Sigmoid colon (tissue), 7 donors: Measurements from ENCODE around the gene CLDN16. TPM values are rescaled to one million over a fixed set of nuclear protein-coding genes. Genes with fewer than 3 reads are reported as not detected.

Source experiments
- DNase-seq: peaks from one replicate; pipeline ENCODE4 v3.0.0-alpha.2; 2019
- H3K27ac ChIP-seq, 4 donors: fragments of 200-600 bp; sonication (generic); one replicate each; pipeline ENCODE4 v1.5.1; 2016 to 2019; ENCODE audit warnings: mild to moderate bottlenecking in 1 of 4
- H3K27me3 ChIP-seq, 3 donors: fragments of 200-600 bp; sonication (generic); one replicate each; pipeline ENCODE4 v1.5.1; 2019; ENCODE audit warnings: mild to moderate bottlenecking in 1 of 3
- H3K36me3 ChIP-seq, 4 donors: fragments of 200-600 bp; sonication (generic); one replicate each; pipeline ENCODE4 v1.5.1; 2016 to 2019
- H3K4me1 ChIP-seq, 4 donors: fragments of 200-600 bp; sonication (generic); one replicate each; pipeline ENCODE4 v1.5.1; 2017 to 2019
- H3K4me3 ChIP-seq, 4 donors: fragments of 200-600 bp; sonication (generic); one replicate each; pipeline ENCODE4 v1.5.1; 2017 to 2019; ENCODE audit warnings: mild to moderate bottlenecking in 2 of 4, moderate library complexity in 1 of 4
- H3K9me3 ChIP-seq, 4 donors: fragments of 200-600 bp in 3 of 4; sonication (generic) in 3 of 4; one replicate each; pipeline versions ENCODE4 v1.5.1 to v1.6.1; 2013 to 2019
- EP300 ChIP-seq, 4 donors: sonication (generic); formaldehyde crosslinking; IDR thresholded peaks; one replicate each; pipeline ENCODE4 v1.6.1; 2017; ENCODE audit warnings: antibody characterized with exemption in 4 of 4
- POLR2A ChIP-seq, 2 donors: fragments of 450-650 bp; IDR thresholded peaks; one replicate each; pipeline ENCODE4 v1.6.1; 2016; ENCODE audit warnings: antibody characterized with exemption in 2 of 2, mild to moderate bottlenecking in 2 of 2, moderate library complexity in 2 of 2
- POLR2AphosphoS5 ChIP-seq, 4 donors: sonication (generic); formaldehyde crosslinking; IDR thresholded peaks; one replicate each; pipeline ENCODE4 v1.6.1; 2017; ENCODE audit warnings: antibody characterized with exemption in 4 of 4
- WGBS, 2 donors: extraction: QIAGEN DNeasy Blood & Tissue Kit; methylation state at CpG; one replicate each; pipeline ENCODE4 v1.1.7; 2013; 5-methylcytosine and 5-hydroxymethylcytosine counted together
- intact Hi-C: fragments of 100-400 bp; cut with DNase I; formaldehyde crosslinking; loops from one replicate; pipeline ENCODE4 v1.15.1; 2023
- polyA plus RNA-seq, 3 donors: library from polyadenylated mRNA; stranded (reverse); fragments of 200-250 nt; gene quantifications; one replicate each; pipeline ENCODE4 v1.2.3, GENCODE V29; 2013
- total RNA-seq, 4 donors: library from RNA; depleted of rRNA; stranded (reverse); fragments of >200 nt; gene quantifications; one replicate each; pipeline ENCODE4 v1.1.0, GENCODE V29; 2016
- TF ChIP-seq, protein P1 (sequence below), 4 experiments: fragments of 450-650 bp in 3 of 4; fragments of 200-600 bp in 1 of 4; IDR thresholded peaks; one replicate each; pipeline ENCODE4 v1.5.1; 2016 to 2019; ENCODE audit warnings: antibody characterized with exemption in 4 of 4, mild to moderate bottlenecking in 3 of 4, moderate library complexity in 2 of 4
- donor health status: healthy with polysubstance abuse.
- donor health status: Bipolar disorder and iron deficiency.
- donor health status: healthy.

Gene CLDN16
- total and polyA plus RNA-seq, 7 donors, result 0.01 TPM; not detected in 6

DNA sequence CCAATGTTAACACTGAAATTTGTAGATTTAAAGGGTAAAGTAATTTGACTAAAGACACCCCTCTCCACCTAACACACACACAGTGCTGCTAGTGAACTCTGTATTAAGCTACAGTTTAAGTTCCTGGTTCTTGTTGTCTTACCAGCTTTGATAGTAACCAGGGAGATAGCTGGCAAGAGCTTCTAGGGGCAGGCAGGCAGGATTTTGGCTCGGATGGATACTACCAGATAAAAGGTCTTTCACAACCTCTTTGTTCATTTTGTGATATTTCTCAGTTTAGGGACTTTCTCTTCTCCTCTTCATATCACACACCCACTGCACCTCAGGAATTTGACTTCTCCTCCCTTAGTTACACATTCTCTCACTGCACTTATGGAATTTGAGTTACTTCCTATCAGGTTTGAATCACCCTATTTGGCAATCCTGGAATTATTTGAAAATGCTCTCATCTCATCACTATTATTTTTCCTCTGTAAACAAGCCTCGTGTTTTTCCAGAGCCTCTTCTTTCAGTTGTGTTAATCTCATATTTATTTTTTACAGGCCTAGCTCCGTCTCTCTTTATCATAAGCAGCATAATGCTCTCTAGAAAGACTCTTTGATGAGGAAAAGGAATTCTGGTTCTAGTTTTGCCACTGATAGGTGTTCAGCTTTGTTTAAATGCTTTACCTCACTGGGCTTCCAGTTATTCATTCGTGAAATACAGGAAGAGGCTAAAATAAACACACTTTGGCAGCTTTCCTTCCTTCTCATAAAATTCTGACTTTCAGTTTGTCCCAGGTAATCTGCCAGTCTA lies 42.7 kb upstream of the CLDN16 start:
- Histone ChIP-seq H3K9me3 (no peaks in the 10 kb centered on the region), H3K4me3 (no peak overlapping the region), H3K27ac (peak overlapping the region in 2 of 4 donors; percentile 3 to 24), H3K27me3 (no peaks in the 10 kb centered on the region), H3K4me1 (peaks cover 0 to 16% (median 12%) of the 10 kb centered on the region in 4 donors), H3K36me3 (no peaks in the 10 kb centered on the region)
- WGBS, 2 donors, result 5 to 33% methylated on average over 4 of the region's 4 CpGs
- DNase-seq, result no peak
- no peak for TF ChIP-seq POLR2AphosphoS5 (IDR thresholded peaks at IDR 0.05)
- TF ChIP-seq, protein P1, sequence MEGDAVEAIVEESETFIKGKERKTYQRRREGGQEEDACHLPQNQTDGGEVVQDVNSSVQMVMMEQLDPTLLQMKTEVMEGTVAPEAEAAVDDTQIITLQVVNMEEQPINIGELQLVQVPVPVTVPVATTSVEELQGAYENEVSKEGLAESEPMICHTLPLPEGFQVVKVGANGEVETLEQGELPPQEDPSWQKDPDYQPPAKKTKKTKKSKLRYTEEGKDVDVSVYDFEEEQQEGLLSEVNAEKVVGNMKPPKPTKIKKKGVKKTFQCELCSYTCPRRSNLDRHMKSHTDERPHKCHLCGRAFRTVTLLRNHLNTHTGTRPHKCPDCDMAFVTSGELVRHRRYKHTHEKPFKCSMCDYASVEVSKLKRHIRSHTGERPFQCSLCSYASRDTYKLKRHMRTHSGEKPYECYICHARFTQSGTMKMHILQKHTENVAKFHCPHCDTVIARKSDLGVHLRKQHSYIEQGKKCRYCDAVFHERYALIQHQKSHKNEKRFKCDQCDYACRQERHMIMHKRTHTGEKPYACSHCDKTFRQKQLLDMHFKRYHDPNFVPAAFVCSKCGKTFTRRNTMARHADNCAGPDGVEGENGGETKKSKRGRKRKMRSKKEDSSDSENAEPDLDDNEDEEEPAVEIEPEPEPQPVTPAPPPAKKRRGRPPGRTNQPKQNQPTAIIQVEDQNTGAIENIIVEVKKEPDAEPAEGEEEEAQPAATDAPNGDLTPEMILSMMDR (IDR thresholded peaks at IDR 0.05), result no peak
- no peak for TF ChIP-seq EP300 (IDR thresholded peaks at IDR 0.05)
- TF ChIP-seq POLR2A (IDR thresholded peaks at IDR 0.05), result no peak
- intact Hi-C loops, result no loop called here

DNA sequence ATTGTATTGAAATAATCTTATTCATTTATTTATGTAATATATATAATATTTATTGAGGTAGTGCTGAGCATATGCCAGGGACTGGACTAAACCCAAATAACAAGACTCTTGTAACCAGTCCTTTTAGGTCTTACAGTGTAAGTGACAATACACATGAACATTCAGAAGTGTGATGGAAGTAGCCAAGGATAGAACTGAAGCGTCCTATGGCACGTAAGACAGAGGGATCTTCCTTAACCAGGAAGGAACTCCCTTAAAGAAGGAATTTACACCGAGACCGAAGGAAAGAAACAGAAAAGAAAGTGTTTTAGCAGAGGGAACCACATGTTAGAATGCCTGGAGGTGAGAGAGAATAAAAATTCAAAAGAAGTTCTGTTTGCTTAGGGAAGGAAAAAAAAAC lies 42.1 kb upstream of the CLDN16 start:
- H3K27me3 ChIP-seq, result no peaks in the 10 kb centered on the region
- TF ChIP-seq, protein P1 (IDR thresholded peaks at IDR 0.05), result no peak
- no peak for TF ChIP-seq EP300 (IDR thresholded peaks at IDR 0.05)
- TF ChIP-seq POLR2AphosphoS5 (IDR thresholded peaks at IDR 0.05), result no peak
- no peak for TF ChIP-seq POLR2A (IDR thresholded peaks at IDR 0.05)
- no peak for DNase-seq
- intact Hi-C loops, result no loop called here
- no peak overlapping the region for H3K4me3 ChIP-seq
- peaks cover 0 to 16% (median 12%) of the 10 kb centered on the region in 4 donors for H3K4me1 ChIP-seq
- WGBS, 2 donors, result 18 to 74% methylated on average over 4 of the region's 4 CpGs
- no peaks in the 10 kb centered on the region for H3K36me3 ChIP-seq
- H3K9me3 ChIP-seq, result no peaks in the 10 kb centered on the region
- H3K27ac ChIP-seq, result peak overlapping the region in 1 of 4 donors; percentile 24

DNA sequence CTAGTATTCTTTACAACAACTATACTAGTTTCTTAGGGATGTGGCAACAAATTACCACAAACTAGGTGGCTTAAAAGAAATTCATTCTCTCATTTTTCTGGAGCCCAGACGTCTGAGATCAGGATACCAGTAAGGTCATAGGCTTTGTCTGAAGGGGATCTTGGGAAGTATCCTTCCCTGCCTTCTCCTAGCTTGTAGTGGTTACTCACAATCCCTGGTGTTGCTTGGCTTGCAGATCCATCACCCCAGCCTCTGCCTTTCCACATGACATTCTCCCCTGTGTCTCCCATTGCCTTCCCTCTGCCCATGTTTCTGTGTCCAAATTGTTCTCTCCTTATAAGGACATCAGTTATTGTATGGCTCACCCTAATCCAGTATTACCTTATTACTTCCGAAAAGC lies 41.4 kb upstream of the CLDN16 start:
- 79 to 87% methylated on average over 2 of the region's 2 CpGs for WGBS, 2 donors
- no peak overlapping the region for H3K27ac ChIP-seq

DNA sequence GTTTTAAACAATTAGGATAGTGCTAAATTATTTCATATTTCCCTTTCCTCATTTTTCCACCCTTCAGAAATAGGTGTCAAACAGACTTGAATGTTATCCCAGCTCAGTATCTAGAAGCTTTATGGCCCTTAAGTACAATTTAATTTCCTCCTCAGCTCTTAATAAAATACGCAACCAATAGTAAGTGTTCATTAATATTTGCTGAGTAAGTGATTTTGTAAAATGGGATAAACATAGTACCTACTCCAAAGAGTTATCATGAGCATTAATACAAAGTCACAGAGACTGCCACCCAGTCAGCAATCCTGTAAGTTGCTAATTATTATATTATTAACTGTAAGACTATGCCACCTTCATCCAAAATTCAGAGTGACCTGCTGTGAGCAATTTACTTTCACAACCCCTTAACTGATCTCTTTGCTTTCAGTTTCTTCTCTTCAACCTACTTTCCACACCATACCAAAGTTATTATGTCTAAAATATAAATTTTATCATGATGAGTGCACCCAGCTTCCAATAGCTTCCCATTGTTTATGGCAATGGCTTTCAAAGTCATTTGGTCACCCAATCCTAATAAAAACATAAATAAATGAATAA lies 35.0 kb upstream of the CLDN16 start:
- H3K27ac ChIP-seq, result no peak overlapping the region
- intact Hi-C loops, result no loop called here

More for the DNA sequence above, 41.4 kb upstream of the CLDN16 start:
- Histone ChIP-seq H3K4me3 (no peak overlapping the region), H3K4me1 (peaks cover 0 to 16% (median 12%) of the 10 kb centered on the region in 4 donors), H3K36me3 (no peaks in the 10 kb centered on the region), H3K9me3 (no peaks in the 10 kb centered on the region), H3K27me3 (no peaks in the 10 kb centered on the region)
- DNase-seq, result no peak
- intact Hi-C loops, result no loop called here
- TF ChIP-seq, protein P1 (IDR thresholded peaks at IDR 0.05), result no peak
- no peak for TF ChIP-seq EP300 (IDR thresholded peaks at IDR 0.05)

More for the DNA sequence above, 35.0 kb upstream of the CLDN16 start:
- 95 to 97% methylated on average over 1 of the region's 1 CpG for WGBS, 2 donors
- H3K9me3 ChIP-seq, result peaks cover 0 to 3% (median 0%) of the 10 kb centered on the region in 4 donors
- peaks cover 0 to 5% (median 0%) of the 10 kb centered on the region in 4 donors for H3K4me1 ChIP-seq
- H3K27me3 ChIP-seq, result no peaks in the 10 kb centered on the region
- DNase-seq, result no peak
- TF ChIP-seq POLR2A (IDR thresholded peaks at IDR 0.05) (no peak), EP300 (IDR thresholded peaks at IDR 0.05) (no peak), POLR2AphosphoS5 (IDR thresholded peaks at IDR 0.05) (no peak)
- TF ChIP-seq, protein P1 (IDR thresholded peaks at IDR 0.05), result no peak
- no peaks in the 10 kb centered on the region for H3K36me3 ChIP-seq
- H3K4me3 ChIP-seq, result no peak overlapping the region
